GM18526 (cell line): ENCODE measurements around the gene TBC1D2.

Source experiments
- POLR2A ChIP-seq: IDR thresholded peaks from 3 replicates; pipeline ENCODE4 v1.6.1; 2011; ENCODE audit not compliant: insufficient read length; ENCODE audit errors: extremely low read depth

The TBC1D2 gene

DNA sequence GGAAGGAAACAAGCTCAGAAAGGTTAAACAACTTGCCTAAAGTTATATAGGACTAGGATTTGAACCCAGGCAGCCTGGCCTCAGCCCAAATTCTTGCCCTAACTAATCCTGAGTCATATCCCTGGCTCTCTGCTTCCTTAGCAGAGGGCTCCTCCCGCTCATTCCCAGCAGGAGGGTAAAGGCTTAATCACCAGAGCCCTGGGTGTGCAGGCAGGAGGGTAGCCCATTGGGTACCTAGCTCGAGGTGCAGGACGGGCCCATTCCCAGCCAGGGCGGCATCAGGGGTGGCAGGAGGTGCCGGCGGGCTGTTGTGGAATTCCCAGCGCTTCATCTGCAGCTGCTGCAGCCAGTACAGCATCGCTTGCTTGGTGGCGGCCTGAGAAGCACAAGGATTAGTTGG lies 3.9 kb downstream of the TBC1D2 start:
- TF ChIP-seq POLR2A = no peak

DNA sequence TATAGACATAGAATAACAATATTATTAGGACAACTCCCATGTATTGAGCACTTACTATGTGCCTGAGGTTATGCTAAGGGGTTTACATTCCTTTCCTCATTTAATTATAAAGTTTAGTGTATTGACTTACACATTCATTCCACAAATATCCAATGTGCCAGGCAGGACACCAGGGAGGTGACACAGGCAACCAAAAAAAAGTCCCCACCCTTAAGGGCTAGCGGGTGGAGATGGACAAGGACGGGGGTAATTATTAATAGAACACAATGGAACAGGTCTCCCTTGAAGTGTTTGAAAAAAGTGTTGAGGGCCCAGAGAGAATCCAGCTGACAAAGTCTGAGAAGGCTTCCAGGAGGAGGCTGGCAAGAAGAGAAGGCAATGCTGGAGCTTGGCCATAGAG lies 5.7 kb downstream of the TBC1D2 start:
- TF ChIP-seq POLR2A = no peak

DNA sequence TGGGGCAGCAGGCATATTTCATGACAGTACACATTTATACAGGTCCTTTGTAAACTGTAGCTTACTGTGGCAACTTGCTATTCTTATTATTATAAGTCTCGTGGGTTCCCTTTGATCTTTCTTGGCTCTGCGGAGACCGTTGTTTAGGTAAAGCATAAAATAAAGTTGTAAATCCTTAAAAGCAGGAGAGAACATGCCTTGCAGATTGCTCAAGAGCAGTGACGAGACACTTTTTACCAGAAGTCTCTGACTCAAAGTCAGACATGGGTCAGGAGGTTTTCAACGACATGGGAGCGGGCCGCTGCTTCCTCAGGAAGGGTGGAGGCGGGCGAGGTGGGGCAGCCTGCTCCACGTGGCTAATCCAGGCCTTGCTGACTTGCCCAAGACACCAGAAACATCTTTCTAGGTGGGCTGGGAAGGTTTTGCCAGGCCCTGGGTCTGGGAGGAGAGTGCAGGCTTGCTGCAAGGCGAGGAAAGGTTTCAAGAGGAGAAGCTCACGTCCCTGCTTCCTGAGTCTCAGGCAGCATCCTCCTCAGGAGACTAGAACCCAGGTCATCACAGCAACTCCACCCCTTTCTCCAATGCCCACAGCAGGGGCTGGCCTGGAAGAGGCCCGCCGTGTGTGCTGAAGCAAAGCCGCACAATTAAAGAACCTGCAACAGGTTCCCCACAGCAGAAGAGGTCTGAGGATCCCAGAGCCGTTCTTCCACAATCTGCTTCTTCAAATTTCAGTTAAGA lies 6.5 kb downstream of the TBC1D2 start:
- TF ChIP-seq POLR2A = no peak

DNA sequence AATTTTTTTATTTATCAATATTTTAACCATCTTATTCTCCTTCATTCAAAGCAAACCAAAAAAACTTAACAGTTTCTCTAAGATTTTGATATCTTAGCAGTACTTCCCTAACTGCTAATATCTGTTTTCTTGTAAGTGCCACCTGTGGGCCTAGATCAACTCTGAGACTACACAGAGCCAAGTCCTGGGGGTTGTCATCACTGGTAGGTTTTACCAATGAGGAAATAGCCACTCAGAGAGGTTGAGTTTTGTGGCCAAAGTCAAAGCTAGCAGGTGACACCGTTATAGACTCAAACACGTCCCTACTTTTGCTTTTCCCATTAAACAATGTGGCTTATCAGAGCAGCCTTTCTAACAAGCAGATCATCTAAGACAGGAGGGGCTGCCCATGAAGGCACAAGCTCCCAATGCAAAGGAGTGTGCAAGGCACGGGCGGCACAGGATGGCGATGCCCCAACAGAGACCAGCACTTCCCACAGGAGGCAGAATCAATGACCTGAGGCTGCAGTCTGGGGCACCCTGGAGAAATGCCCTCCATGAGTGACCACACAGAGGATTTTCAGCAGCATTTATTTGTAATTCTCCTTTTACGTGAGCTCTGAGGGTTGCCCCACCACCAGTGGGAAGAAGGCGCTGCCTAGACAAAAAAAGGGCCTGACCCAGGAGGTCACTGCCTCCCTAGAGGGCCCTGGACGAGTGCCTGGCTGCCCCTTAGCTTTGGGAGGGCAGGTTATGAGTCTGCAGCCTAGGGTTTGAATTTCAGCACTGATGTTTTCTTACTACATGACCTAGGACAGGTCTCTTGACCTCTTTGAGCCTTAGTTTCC lies 7.4 kb downstream of the TBC1D2 start:
- no peak for TF ChIP-seq POLR2A

DNA sequence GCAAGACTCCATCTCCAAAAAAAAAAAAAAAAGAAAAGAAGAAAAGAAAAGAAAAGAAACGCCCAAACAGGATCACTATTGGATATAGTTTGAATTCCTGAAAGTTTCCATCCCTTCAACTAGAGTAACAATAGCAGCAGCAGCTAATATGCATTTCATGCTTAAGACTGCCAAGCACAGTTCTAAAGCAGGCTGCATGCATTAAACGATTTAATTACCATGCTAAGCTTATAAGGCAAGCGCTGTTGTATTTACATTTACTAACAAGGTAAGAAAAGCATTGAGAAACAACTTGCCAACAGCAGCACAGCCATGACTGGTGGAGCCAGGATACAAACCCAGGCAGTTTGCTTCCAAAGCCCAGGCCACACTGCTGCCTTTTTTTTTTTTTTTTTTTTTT lies 13.0 kb downstream of the TBC1D2 start:
- no peak for TF ChIP-seq POLR2A

DNA sequence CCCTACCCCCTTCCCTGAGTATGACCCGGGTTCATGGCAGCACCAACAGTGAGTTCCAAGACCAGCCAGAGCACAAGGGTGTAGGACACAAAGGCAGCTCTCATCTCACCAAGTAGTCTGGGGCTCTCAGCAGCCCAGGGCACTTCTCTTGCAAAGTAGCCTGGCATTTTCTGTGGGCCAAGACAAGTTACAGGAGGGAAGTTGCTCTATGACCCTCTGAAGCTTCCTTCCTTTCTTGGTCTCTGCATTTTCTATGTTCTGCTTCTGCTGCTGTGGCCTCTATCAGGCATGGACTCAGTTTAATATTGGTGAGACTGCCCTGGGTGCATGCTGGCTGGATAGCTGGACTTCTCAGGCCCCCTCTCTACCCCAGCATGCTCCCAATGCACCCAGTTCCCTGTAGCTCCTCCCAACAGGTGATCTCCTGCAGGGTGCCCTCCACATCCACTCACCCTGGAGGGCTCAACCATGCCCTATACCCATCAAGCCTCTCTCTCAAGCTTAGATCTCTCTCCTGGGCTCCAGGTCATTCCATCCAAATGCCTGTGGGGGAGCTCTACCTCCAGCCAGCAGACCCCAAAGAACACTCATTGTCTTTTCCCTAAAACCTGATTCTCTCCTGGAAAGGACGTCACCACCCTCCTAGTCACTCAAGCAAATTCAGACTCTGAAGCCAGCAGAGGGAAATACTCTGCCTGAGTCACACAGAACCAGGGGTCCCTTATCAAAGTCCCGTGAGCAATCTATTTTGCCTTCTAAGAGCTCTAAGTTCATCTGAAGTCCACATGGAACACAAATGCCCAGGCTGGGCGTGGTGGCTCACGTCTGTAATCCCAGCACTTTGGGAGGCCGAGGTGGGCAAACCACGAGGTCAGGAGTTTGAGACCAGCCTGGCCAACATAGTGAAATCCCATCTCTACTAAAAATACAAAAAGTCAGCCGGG lies 13.8 kb downstream of the TBC1D2 start:
- TF ChIP-seq POLR2A = no peak

DNA sequence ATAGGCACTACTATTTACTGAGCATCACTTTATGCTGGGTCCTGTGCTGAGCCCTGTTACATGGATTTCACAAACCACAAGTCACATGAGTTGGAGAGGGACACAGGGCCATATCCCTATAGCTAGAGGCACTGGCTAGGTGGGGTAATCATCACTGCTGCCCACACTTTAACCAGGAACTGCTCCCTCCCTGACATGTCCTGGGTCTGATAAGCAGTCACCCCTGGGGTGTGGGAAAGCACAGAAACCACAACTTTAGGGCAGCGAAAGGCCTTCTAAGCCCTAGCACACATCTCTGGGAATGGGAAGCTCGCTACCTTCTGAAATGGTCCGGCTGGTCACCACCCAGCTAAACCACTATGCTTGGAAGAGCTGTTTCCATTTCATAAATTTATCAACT lies 15.0 kb downstream of the TBC1D2 start:
- no peak for TF ChIP-seq POLR2A

DNA sequence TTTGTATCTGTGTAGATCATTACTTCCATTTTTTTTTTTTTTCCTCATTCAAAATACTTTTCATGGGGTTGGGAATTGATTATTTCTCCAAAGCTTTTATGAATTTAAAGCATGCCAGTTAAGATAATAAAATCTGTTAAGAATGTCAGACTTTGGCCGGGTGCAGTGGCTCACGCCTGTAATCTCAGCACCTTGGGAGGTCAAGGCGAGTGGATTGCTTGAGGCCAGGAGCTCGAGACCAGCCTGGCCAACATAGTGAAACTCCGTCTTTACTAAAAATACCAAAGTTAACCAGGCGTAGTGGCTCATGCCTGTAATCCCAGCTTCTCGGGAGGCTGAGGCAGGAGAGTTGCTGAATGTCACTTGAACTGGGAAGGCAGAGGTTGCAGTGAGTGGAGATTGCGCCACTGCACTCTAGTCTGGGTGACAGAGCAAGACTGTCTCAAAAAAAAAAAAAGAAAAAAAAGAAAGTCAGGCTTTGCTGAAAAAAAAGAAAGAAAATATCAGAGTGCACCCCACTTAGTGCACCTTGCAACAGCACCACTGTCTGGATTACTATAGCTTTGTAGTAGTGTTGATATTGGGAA lies 18.5 kb downstream of the TBC1D2 start:
- TF ChIP-seq POLR2A = no peak

DNA sequence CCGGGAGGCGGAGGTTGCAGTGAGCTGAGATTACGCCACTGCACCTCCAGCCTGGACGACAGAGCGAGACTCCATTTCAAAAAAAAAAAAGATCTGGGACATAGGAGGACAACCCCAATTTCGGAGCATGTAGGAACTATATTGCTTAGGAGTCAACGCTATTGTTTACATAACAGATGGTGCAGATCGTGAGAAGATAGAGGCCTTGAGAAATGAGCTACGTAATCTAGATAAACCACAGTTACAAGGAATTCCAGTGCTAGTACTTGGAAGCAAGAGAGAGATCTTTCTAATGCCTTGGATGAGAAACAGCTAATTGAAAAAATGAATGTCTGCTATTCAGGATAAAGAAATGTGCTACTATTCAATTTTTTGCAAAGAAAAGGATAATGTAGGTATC lies 20.3 kb downstream of the TBC1D2 start:
- TF ChIP-seq POLR2A = no peak

DNA sequence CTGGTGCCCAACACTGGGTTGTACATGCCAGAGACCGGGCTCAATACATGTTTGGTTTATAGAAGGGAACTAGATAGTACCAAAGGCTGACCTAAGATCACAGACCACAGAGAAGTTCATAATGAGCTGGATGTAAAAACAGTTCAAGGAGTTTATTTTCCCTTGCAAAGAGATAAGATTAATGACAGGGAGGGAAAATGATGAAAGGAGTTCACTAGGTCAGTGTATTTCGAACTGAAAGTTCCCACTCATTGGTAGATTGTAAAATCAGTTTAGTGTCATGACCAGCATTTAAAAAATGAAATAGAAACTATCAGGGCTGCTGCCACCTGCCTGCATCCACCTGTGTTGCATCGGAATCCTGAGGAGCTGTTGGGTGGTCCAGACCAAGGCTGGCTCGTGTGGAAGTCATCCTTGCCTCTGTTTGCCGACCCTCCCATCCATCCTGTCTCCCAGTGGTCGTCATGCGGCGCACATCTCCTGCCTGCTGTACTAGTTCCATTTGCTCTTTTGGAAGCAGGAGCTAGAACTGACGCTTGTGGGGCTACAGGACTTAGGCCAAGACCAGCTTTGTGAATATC lies 21.1 kb downstream of the TBC1D2 start:
- no peak for TF ChIP-seq POLR2A

DNA sequence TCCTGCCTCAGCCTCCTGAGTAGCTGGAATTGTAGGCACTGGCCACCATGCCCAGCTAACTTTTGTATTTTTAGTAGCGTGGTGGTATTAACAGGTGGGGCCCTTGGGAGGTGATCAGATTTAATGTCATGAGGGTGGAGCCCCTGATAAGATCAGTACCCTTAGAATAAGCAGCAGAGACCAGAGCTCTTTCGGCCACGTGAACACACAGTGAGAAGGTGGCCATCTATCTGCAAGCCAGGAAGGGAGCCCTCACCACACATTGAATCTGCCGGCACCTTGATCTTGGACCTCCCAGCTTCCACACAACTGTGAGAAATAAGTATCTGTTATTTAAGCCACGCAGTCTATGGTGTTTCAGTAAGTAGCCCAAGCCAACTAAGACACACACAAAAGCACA lies 22.5 kb downstream of the TBC1D2 start:
- TF ChIP-seq POLR2A = no peak

DNA sequence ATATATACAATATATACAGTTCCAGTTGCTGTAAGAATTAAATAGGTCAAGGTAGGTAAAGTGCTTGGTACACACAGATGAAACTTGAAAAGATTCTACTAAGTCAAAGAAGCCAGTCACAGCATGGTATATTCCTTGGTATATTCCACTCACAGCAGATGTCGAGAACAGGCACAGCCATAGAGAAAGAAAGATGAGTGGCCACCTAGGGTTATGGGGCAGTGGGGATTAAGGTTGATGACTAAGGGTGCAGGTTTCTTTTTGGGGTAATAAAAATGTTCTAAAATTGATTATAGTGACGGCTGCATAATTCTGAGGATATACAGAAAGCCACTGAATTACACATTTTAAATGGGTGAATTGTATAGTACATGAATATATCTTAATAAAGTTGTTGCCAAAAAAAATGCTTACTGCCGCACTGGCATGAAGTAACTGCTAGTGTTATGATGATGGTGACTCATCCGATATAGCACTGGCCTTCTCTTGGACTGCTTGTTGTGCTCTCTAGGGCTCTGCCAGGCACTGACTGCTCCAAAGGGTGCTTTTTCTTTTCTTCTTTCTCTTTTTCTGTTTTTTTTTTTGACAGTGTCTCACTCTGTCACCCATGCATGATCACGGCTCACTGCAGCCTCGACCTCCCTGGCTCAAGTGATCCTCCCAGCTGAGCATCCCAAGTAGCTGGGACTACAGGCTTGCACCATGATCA lies 23.5 kb downstream of the TBC1D2 start:
- TF ChIP-seq POLR2A = no peak

DNA sequence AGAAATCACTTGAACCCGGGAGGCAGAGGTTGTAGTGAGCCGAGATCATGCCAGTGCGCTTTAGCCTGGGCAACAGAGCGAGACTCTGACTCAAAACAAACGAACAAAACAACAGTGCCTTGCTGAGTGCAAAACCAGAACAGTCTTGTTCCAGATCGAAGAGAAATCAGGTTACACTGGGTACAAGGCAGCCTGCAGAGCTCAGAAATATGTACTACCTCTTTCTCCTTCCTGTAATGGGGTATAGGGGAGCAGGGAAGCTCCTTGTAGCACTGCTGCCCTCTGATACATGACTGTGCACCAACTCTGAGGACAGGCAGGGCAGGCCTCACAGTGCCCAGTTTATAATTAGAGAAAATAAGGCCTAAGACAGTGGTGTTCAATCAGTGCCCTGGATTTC lies 24.7 kb downstream of the TBC1D2 start:
- no peak for TF ChIP-seq POLR2A

DNA sequence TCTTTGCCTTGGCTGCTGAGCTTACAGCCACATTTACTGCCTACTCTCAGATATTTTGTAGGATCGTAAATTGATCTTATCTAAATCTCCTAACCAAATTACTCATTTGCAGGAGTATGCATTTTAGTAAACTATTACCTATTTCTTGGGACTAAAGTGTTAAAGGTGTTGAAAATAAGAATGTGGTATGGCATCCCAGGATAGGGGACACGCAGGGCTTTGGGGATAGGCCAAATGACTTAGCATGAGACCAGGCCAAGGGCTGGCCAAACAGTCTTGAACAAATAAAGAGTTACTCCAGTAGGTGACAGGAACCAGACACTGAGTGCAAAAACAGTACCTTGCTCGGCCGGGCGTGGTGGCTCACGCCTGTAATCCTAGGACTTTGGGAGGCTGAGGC lies 25.1 kb downstream of the TBC1D2 start:
- TF ChIP-seq POLR2A = no peak
